ENCODE data around the gene MYOG.

GRCh38 chr1:203060115-203060514 lies 25.7 kb downstream of the MYOG start:
- TF ChIP-seq CTCF (IDR thresholded peaks at IDR 0.05; ENCODE audit: poor library complexity) = no peak
- no peak for TF ChIP-seq EZH2phosphoT487 (IDR thresholded peaks at IDR 0.05; ENCODE audit: low read depth, severe bottlenecking, unreplicated experiment)
- no peak for TF ChIP-seq EZH2 (IDR thresholded peaks at IDR 0.05; ENCODE audit: borderline replicate concordance)
